ENCODE measurements around the gene IFT22.
"Not testable (repeated sequence)": the region's sequence is repeated elsewhere in the genome, so short reads cannot be mapped to it uniquely, and the experiment has no call there.

The IFT22 gene

DNA sequence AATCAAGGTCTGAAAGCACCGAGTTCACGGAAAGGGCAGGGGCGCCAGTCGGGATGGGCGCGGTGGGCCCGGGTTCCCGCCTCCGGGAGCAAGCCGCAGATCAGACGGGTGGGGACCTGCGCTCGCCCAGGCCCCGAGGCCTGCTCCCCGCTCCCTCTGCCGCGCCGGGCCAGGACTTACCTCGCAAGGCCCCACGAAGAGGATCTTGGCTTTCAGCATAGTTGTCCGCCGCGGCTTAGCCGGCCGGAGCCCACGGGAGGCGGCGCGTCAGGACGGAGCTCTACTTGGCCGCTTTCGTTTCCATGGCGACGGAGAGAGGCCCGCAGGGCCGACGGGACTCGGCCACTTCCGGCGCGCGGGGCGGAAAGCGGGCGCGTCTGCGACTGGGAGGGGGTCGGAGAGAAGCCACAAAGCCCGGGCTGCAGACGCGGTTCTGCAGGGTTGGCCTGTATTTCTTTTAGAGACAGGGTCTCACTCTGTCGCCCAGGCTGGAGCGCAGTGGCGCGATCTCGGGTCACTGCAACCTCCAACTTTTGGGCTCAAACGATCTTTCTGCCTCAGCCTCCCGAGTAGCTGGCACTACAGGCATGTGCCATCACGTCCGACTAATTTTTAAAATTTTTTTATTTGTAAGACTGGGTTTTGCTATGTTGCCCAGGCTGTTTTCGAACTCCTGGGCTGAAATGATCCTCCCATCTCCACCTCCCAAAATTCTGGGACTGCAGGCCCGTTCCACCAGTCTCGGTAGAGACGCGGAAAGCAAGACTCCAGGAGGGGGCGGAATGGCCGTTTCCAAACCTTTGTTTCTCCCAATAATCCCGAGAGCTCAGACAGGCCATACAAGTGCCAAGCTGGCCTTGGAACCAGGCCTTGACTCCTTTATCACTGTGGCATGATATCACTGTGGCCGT is at the start of gene IFT22:
Gene IFT22, minus strand, starts transcription at position 322 of the 911 bp plus-strand sequence. Its CDS starts 103 bp downstream, at position 219.
- DNase-seq = peak; percentile 61 to 89

DNA sequence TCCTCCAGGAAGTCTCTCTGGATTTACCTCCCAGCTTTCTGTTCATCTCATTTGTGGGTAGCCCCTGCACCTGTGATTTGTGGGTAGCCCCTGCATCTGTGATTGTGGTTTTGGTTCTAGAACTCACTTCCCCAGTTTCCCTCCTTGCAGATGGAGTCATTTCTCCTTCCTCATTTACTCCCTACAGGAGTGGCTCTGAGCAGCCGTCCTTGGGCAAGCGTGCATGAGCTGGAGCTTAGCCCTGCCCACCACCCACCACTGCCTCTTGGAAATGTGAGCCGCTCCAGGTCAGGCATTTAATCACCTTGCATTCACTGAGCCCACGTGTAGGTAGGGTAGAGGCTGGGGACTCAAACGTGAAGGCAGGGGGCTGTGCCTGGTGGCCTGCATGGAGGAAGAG is 49.2 kb upstream of the IFT22 start:
- no peak for DNase-seq

DNA sequence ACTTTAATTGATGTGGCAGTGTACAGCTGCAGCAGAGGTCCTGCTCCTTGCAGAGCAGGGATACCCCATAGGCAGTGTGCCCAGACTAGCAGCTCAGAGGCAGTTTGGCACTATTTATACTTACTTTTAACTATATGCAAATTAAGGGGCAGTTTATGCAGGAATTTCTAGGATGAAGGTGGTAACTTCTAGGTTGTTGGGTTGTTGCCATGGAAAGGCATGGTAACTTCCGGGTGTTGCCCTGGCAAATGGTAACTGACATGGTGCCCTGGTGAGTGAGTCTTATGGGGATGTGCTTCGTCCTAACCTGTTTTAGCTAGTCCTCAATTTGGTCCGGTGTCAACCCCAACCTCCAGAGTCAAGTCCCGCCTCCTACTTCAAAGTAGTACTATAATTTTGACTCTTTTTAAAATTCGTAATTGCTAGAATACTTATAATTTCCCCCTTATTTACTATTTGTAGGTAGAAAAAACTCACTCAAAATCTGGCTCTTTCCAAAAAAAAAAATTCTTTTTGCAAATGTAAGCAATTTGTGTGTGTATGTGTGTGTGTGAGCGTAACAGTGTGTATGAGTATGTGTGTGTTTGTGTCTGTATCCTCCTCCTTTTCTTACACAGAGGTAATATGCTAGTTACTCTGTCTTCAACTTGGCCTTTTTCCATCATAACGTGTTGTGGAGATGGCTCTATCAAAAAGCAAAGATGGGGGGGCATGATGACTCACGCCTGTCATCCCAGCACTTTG is 47.0 kb upstream of the IFT22 start:
- DNase-seq = no peak

DNA sequence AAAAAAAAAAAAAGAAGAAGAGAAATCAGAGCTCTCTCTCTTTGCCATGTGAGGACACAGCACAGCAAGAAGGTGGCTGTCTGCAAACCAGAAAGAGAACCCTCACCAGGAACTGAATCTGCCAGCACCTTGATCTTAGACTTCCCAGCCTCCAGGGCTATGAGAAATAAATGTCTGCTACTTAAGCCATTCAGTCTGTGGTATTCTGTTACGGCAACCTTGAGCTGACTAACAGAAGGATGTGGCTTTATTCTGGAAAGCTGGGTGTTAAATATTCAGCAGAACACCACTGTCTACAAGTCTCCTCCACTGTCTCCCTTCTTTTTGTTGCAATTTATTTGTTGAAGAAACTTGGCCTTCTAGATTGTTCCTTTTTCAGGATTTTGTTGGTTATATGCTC is 46.1 kb upstream of the IFT22 start:
- DNase-seq = no peak

DNA sequence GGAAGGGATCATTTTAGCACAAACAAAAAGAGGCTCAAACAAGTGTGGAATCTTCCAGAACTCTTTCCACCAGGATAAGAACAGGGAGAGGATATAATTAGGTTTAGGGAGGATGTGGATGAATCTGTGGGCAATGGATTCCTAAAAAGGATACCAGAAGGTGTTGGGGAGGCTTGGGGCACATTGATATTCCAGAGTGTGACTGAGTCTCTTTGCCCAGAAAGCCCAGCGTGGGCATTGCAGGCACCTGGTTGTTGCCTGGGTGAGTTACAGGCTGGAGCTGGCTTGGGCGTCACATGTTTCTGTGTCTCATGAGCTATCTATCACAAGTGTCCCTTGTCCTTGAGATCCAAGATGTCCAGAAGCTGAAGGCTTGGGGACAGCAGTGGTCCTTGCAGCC is 44.3 kb upstream of the IFT22 start:
- DNase-seq = no peak

DNA sequence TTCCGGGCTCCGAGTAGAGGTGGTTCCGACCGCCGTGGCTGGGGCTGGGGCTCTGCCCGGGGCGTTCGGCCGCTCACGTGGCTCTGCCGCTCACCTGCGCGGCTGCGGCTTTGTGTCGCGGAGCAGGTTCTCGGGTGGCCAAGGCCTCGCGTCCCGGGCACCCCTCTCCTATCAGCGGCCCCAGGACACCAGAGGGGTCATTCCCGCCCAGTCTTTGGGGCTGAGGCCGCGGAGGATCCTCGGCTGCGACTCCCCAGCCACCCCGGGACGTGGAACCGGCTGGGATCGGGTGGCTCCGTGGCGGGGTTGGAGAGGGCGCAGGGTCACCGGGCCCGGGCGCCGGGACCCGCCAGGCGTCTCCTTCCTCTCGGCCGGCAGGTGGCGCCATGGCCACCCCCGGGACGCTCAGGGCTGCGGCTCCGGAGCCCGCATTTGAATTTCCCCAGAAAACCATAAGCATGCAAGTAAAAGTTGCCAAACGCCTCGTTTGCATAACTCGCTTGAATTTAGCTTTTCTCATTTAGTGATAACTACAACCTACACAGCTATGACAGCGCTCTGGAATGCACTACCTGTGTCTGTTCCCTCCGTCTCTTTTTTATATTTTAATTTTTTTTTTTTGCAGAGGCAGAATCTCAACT is 42.2 kb upstream of the IFT22 start:
- peak in 1 of 2 experiments; percentile 28 for DNase-seq

DNA sequence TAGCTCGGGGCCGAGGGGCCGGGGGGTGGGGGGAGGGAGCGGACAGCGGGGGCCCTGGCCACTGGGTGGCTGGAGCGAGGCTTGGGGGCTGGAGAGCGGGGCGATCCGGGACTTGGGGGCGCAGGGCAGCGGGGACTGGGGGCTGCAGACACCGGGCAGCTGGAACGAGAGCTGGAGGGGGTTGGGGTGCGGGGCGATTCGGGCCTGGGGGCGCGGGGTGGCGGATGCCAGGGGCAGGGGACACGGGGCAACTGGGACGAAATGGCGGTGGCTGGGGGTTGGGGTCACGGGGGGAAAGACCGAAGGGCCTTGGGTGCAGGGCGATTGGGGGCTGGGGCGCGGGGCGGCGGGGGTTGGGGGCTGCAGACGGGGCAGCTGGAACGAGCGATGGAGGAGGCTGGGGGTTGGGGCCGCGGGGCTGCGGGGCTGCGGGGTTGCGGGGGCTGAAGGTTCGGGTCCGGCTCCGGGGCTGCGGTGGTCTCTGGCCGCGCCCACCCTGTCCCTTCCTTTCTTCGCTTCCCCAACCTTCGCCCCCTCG is 41.7 kb upstream of the IFT22 start:
- DNase-seq = no peak

DNA sequence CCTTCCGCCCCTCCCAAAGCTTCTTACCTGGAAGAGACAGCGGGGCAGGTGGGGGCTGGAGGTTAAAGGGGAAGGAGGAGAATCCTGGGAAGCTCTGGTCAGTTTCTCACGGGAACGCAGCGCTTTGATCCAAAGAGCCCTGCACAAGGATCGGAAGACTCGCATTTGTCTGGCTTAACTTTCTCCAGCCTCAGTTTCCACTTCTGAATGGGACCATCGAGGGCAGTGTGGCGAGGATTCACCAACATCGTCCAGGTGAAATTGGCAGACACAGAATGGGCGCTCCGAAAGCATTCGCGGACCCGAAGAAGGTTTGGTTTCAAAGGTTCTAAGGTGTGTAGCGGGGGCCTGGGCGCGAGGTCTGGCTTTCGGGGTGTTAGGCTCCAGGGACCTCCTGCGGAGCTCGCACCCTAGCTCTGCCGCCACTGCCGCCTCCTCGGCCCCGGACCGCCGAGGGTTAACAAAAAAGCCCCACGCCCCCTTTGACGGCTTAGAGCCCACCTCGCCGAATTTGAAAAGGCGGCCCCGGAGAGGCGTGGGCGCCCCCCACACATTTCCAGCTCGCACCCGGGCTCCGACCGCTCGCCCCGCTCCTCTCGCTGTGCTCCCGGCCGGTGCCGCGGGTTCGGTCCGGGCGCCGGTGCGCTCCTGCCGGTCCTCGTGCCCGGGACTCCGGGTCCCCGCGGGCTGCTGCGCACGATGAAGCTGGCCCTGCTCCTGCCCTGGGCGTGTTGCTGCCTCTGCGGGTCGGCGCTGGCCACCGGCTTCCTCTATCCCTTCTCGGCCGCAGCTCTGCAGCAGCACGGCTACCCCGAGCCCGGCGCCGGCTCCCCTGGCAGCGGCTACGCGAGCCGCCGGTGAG is 41.0 kb upstream of the IFT22 start, which contains the start of gene COL26A1:
Gene COL26A1, plus strand, starts transcription at position 542 of the 862 bp plus-strand sequence. Its CDS starts 158 bp downstream, at position 700.
- no peak for DNase-seq

DNA sequence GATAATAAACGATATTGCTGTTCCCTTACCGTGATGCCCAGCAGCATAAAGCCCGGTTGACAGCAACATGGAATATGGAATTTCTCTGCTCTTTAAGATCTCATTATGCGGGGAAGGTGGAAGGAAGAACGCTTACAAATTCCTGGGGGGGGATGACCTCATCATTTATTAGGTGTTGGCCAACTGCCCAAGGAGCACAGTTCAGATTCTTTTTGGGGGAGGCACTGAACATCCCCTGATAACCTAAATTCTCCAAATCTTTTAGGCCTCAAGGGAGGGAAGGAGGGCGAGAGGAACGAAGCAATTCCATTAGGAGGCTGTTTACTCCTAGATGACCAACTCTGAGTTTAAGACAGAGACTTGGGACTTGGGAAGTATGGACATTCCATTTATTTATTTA is 35.8 kb upstream of the IFT22 start:
- DNase-seq = no peak

DNA sequence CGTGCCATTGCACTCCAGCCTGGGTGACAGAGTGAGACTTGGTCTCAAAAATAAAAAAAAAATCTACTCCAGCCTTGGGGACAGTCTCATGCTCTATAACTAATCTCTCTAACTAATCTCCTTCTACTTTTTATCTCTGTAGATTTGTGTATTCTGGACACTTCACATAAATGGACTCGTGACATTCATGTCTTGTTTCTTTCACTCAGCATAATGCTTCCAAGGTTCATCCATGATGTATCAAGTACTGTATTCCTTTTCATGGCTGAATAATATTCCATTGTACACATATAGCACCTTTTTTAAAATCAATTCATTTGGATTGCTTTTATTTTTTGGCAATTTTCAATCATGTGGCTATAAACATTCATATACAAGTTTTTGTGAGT is 31.3 kb upstream of the IFT22 start:
- no peak for DNase-seq

DNA sequence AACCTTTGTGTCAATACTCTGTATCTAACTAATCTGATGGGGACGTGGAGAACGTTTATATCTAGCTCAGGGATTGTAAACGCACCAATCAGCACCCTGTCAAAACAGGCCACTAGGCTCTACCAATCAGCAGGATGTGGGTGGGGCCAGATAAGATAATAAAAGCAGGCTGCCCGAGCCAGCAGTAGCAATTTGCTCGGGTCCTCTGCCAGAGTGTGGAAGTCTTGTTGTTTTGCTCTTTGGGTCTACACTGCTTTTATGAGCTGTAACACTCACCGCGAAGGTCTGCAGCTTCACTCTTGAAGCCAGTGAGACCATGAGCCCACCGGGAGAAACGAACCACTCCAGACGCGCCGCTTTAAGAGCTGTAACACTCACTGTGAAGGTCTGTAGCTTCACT is 27.7 kb upstream of the IFT22 start:
- not testable (repeated sequence) for DNase-seq

DNA sequence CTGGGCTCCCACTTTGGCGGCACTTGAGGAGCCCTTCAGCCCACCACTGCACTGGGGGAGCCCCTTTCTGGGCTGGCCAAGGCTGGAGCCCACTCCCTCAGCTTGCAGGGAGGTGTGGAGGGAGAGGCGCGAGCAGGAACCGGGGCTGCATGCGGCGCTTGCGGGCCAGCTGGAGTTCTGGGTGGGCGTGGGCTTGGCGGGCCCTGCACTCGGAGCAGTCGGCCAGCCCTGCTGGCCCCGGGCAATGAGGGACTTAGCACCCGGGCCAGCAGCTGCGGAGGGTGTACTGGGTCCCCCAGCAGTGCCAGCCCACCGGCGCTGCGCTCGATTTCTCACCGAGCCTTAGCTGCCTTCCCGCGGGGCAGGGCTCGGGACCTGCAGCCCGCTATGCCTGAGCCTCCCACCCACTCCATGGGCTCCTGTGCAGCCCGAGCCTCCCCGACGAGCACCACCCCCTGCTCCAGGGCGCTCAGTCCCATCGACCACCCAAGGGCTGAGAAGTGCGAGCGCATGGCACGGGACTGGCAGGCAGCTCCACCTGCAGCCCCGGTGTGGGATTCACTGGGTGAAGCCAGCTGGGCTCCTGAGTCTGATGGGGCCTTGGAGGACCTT is 26.9 kb upstream of the IFT22 start:
- not testable (repeated sequence) for DNase-seq

DNA sequence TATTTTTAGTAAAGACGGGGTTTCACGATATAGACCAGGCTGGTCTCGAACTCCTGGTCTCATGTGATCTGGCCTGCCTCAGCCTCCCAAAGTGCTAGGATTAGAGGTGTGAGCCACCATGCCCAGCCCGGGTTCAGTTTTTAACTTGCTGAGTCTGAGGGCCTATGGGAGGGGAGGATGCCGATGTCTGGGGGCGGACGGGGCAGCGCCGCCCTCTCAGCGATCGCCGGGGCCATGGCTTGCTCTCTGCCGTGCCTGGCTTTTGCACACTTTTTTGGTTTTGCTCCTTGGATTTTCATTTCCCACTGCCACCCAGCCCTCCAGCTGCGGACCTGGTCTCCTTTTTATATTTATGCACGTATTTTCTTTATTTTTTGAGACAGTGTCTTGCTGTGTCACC is 25.9 kb upstream of the IFT22 start:
- DNase-seq = no peak

DNA sequence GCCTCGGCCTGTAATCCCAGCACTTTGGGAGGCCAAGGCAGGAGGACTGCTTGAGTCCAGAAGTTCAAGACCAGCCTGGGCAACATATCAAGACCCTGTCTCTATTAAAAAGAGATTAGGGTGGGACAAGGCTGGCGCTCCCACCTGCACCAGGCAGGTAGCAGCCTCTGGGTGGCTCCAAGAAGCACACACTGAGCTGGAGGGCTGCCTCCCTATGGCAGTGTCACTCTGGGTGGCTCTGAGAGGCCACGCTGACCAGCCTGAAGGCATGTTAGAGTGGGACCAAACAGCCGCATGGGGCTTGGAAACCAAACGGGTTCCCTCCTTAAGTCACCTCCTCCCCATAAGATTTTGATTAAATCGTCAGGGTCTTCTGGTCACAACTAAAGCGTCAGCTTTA is 21.3 kb upstream of the IFT22 start:
- no peak for DNase-seq

DNA sequence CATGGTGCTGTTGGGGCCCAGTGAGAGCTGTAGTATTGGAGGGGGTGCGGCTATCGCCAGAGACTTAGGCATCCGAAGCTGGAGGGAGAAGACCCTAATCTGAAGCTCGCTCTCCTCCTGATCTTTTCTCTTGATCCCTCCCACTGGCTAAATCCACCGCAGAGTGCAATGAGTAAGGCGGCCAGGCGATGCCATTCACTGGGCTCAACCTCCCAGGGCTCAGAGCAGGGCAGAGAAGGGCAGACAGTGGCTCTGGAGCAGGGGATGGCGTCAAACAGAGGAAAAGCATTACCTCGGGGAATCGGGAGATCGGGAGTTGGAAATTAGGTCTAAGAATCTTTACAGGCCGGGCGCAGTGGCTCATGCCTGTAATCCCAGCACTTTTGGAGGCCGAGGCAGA is 18.8 kb upstream of the IFT22 start:
- no peak for DNase-seq

DNA sequence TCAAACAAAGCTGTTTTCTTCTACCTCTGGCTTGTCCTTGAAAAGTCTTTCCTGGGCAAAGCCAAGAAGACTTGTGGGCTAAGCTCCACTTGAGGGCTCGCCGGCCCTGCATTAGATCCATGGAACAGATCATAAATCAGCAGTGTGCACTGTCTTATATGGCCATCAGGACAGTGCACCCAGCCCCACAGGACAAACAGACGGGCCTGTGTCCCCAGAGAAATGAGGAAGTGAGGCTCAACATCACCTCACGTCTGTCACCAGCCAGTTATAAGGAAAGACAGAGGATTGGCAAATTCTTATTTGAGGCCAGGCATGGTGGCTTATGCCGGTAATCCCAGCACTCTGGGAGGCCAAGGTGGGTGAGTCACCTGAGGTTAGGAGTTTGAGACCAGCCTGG is 12.3 kb upstream of the IFT22 start:
- DNase-seq = no peak

DNA sequence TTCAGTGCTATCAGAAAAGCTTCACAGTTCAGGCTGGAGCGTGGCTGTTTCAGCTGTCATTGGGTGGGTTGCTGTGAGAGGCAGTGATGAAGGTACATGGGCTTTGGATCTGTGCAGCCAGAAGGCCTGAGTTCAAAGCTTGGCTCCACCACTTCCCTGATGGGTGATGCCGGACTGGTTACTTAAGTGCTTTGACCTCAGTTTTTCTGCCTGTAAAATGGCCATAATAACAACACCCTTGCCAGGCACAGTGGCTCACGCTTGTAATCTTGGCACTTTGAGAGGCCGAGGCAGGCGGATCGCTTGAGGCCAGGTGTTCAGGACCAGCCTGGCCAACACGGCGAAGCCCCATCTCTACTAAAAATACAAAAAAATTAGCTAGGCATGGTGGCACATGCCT is 10.4 kb upstream of the IFT22 start:
- no peak for DNase-seq

DNA sequence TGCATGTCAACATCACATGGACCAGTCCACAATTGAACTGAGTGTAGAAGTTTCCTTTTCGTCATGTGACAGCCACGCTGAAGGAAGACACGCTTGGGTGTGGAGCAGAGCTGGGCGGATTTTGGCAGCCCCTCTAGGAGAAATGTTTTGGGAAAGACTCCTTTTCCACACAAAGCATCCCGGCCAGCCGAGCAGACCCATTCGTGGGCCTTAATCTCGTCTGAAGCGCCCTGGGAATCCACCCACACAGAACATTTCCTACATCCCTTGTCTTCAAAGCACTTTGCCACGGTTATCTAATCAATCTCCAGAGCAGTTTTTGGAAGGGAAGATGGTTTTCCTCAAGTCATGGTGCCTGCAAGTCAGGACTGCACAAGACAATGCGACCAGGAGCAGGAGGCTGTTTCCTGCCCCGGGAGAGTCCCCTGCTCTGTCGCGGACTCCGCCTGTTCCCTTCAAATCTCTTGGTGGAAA is 8.4 kb upstream of the IFT22 start:
- no peak for DNase-seq

DNA sequence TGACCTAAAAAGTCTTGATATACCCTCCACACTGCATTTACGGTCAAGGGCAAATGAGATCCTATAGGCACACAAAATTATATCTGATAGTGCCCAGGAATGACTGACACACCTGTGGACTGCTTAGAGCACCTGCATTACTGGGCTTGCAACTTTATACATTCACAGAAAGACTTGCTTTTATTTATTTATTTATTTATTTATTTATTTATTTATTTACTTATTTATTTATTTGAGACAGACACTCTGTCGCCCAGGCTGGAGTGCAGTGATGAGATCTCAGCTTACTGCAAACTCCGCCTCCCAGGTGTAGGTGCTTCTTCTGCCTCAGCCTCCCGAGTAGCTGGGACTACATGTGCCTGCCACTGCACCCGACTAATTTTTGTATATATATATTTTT is 6.5 kb upstream of the IFT22 start:
- DNase-seq = no peak

DNA sequence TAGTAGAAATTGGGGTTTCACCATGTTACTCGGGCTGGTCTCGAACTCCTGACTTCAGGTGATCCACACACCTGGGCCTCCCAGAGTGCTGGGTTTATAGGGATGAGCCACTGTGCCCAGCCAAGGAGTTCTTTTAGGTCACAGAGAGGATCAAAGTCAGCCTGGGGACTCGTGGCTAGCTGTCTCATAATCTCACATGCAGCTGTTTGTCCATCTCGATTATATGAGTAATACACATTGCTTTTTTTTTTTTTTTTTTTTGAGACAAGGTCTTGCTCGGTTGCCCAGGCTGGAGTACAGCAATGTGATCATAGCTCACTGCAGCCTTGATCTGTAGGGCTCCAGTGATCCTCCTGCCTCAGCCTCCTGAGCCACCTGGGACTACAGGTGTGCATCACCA is 2.2 kb downstream of the IFT22 start:
- DNase-seq = no peak

DNA sequence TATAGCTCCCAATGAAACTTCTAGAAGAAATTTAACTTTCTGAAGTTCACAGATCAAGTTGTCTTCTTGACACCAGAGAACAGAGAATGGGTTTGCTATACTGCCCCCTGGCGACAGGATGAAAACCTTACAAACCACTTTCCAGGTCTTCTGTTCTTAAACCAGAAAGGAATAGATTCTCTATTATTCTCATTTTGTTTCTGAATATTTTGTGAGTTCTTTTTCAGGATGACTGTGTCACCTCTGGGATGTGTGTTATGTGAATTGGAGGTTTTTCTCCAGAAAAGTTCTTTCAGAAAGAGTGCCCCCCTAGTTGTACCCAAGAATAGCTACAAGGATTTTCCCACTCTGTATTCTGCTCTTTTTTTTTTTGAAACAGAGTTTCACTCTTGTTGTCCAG is 6.3 kb downstream of the IFT22 start:
- DNase-seq = peak in 1 of 2 experiments; percentile 57
